Liver (tissue), 9 donors: ENCODE data around the gene F5. TPM values are rescaled to one million over a fixed set of nuclear protein-coding genes. Genes with fewer than 3 reads are reported as not detected.
A peak's percentile ranks its signal among the peaks of the same experiment; 100 is the strongest.

ENCODE experiments used
- DNase-seq: peaks from one replicate; pipeline ENCODE4 v3.0.0-alpha.2; 2017; ENCODE audit warnings: low spot score
- H3K27ac ChIP-seq, 2 donors: one replicate each; pipeline ENCODE4 v1.7.0; 2013; ENCODE audit warnings: inconsistent platforms in 2 of 2, low read length in 2 of 2, control low read depth in 1 of 2, low read depth in 1 of 2, mild to moderate bottlenecking in 1 of 2
- H3K27me3 ChIP-seq, 4 donors: one replicate each; pipeline versions ENCODE4 v1.6.1 to v1.7.0; 2013; ENCODE audit warnings: low read length in 3 of 4, inconsistent platforms in 1 of 4, mild to moderate bottlenecking in 1 of 4, moderate library complexity in 1 of 4; ENCODE audit not compliant: control insufficient read depth in 4 of 4, insufficient read depth in 4 of 4
- H3K36me3 ChIP-seq, 4 donors: one replicate each; pipeline versions ENCODE4 v1.6.1 to v1.7.0; 2013; ENCODE audit warnings: low read length in 3 of 4, mild to moderate bottlenecking in 3 of 4, low read depth in 1 of 4, moderate library complexity in 1 of 4; ENCODE audit not compliant: control insufficient read depth in 4 of 4, insufficient read depth in 3 of 4
- H3K4me1 ChIP-seq, 4 donors: one replicate each; pipeline versions ENCODE4 v1.6.1 to v1.7.0; 2013; ENCODE audit warnings: low read length in 3 of 4, mild to moderate bottlenecking in 3 of 4, moderate library complexity in 1 of 4; ENCODE audit not compliant: control insufficient read depth in 4 of 4, insufficient read depth in 4 of 4
- H3K4me3 ChIP-seq, 3 donors: one replicate each; pipeline versions ENCODE4 v1.6.1 to v1.7.0; 2013; ENCODE audit warnings: low read length in 3 of 3, control low read depth in 1 of 3, low read depth in 1 of 3, mild to moderate bottlenecking in 1 of 3
- H3K9ac ChIP-seq, 2 donors: one replicate each; pipeline ENCODE4 v1.7.0; 2013; ENCODE audit warnings: low read length in 2 of 2, mild to moderate bottlenecking in 2 of 2, moderate library complexity in 2 of 2, control low read depth in 1 of 2, low read depth in 1 of 2
- H3K9me3 ChIP-seq, 4 donors: one replicate each; pipeline versions ENCODE4 v1.6.1 to v1.7.0; 2013; ENCODE audit warnings: low read length in 3 of 4; ENCODE audit not compliant: control insufficient read depth in 4 of 4
- EGR1 ChIP-seq, 2 donors: IDR thresholded peaks; 2 replicates each; pipeline ENCODE4 v1.6.1; 2016 to 2018; ENCODE audit warnings: antibody characterized with exemption in 2 of 2, low read depth in 2 of 2
- FOXA1 ChIP-seq: IDR thresholded peaks from 2 replicates; pipeline ENCODE4 v1.6.1; 2016; ENCODE audit warnings: antibody characterized with exemption
- FOXA2 ChIP-seq: IDR thresholded peaks from 2 replicates; pipeline ENCODE4 v1.6.1; 2016; ENCODE audit warnings: antibody characterized with exemption
- GABPA ChIP-seq, 2 donors: IDR thresholded peaks in 1 of 2; conservative IDR thresholded peaks in 1 of 2; 2 replicates each; pipeline ENCODE4 v1.6.1; 2016; ENCODE audit warnings: antibody characterized with exemption in 2 of 2, mild to moderate bottlenecking in 1 of 2, moderate library complexity in 1 of 2
- HNF4A ChIP-seq, 2 donors: conservative IDR thresholded peaks; 2 replicates each; pipeline ENCODE4 v1.6.1; 2016; ENCODE audit warnings: antibody characterized with exemption in 2 of 2, mild to moderate bottlenecking in 2 of 2
- HNF4G ChIP-seq: IDR thresholded peaks from 2 replicates; pipeline ENCODE4 v1.6.1; 2016; ENCODE audit warnings: antibody characterized with exemption
- JUND ChIP-seq, 2 donors: IDR thresholded peaks; 2 replicates each; pipeline ENCODE4 v1.6.1; 2016; ENCODE audit warnings: antibody characterized with exemption in 2 of 2
- NR2F2 ChIP-seq: IDR thresholded peaks from 2 replicates; pipeline ENCODE4 v1.6.1; 2016; ENCODE audit warnings: antibody characterized with exemption
- RAD21 ChIP-seq, 2 donors: IDR thresholded peaks; 2 replicates each; pipeline ENCODE4 v1.6.1; 2016; ENCODE audit warnings: antibody characterized with exemption in 2 of 2, mild to moderate bottlenecking in 2 of 2
- RXRA ChIP-seq, 2 donors: IDR thresholded peaks; 2 replicates each; pipeline ENCODE4 v1.6.1; 2017 to 2018; ENCODE audit warnings: antibody characterized with exemption in 2 of 2, mild to moderate bottlenecking in 1 of 2
- WGBS: extraction: QIAGEN DNeasy Blood & Tissue Kit; methylation state at CpG from one replicate; pipeline ENCODE4 v1.1.7; 2013; 5-methylcytosine and 5-hydroxymethylcytosine counted together
- polyA plus RNA-seq, 2 donors: library from polyadenylated mRNA; stranded (reverse) in 1 of 2; unstranded in 1 of 2; fragments of 200-250 nt in 1 of 2; fragments of >200 nt in 1 of 2; fragmentation: Nextera tagmentation in 1 of 2; extraction: Ambion mirVana in 1 of 2; gene quantifications; one replicate each; pipeline versions ENCODE4 v1.2.1 to v1.2.3, GENCODE V29; 2013 to 2015
- total RNA-seq, 2 donors: library from RNA; depleted of rRNA; stranded (reverse); fragments of >200 nt; gene quantifications; one replicate each; pipeline ENCODE4 v1.2.3, GENCODE V29; 2014
- TF ChIP-seq, protein P1 (sequence below): fragments of 150-350 bp; IDR thresholded peaks from 2 replicates; pipeline ENCODE4 v1.5.1; 2017; ENCODE audit warnings: improper control_type of control experiment, low read depth, low read length; ENCODE audit not compliant: missing input control
- TF ChIP-seq, protein P2 (sequence below): IDR thresholded peaks from 2 replicates; pipeline ENCODE4 v1.6.1; 2016; ENCODE audit warnings: antibody characterized with exemption
- TF ChIP-seq, protein P3 (sequence below): IDR thresholded peaks from 2 replicates; pipeline ENCODE4 v1.6.1; 2016; ENCODE audit warnings: antibody characterized with exemption, mild to moderate bottlenecking
- TF ChIP-seq, protein P4 (sequence below): IDR thresholded peaks from 2 replicates; pipeline ENCODE4 v1.6.1; 2016; ENCODE audit warnings: antibody characterized with exemption
- donor health status: healthy.
- donor health status: healthy.
- donor health status: healthy.
- donor health status: healthy.
- donor health status: healthy.

Gene F5
- total and polyA plus RNA-seq, 4 donors: 86.1 to 155 (median 129) TPM

DNA sequence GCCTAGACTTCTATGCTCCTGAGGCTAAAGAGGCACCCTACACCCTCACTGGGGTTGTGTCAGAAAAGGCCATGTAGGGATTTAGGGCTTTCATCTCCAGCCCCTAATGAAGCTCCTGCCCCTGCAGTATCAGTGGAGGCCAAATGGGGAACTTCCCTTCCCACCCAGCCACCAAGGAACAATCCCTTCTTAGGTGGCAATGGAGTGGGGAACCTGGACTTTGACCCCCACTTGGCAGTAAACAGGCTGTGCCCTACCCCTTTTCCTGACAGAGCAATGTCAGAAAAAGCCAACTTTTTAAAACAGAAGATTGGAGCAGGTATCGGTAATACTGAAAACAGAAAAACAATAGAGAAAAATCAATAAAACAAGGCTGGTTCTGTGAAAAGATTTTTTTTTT lies 65.1 kb downstream of the F5 start:
- no peaks in the 10 kb centered on the region for H3K9me3 ChIP-seq
- H3K9ac ChIP-seq: no peak overlapping the region
- peaks cover 4 to 11% (median 10%) of the 10 kb centered on the region in 4 donors for H3K4me1 ChIP-seq
- no peak for DNase-seq
- H3K36me3 ChIP-seq: peaks cover 13 to 67% (median 61%) of the 10 kb centered on the region in 4 donors
- TF ChIP-seq NR2F2: no peak
- TF ChIP-seq JUND (IDR thresholded peaks at IDR 0.05): no peak
- TF ChIP-seq HNF4A (conservative IDR thresholded peaks at IDR 0.05): peak; percentile 8 to 34
- H3K4me3 ChIP-seq: no peak overlapping the region
- no peaks in the 10 kb centered on the region for H3K27me3 ChIP-seq
- H3K27ac ChIP-seq: no peak overlapping the region
- 58% methylated on average over 1 of the region's 1 CpG for WGBS

DNA sequence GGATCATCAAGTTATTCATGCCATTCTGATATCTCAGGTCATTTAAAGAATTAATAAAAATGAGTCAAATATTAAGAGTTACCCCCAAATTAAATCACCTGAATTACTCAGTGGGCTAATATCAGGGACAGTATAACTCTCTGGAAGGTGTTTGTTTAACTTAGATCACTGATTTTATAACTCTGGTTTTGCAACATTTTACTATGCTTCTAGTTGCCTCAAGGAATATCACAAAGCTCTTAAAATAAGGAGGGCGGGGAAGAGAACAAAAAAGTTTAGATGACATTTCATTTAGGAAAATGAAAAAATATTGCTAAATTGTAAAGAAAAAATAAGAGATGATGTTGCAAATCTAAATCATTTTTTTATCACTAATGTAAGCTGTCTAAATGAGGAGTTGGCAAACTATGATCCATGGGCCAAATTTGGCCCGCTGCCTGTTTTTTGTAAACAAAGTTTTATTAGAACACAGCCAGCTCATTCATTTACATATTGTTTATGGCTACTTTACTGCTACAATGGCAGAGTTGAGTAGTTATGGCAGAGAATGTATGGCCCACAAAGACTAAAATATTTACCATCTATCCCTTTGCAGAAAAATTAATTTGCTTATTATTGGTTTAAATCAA lies 68.6 kb downstream of the F5 start:
- DNase-seq: no peak
- peaks cover 13 to 77% (median 61%) of the 10 kb centered on the region in 4 donors for H3K36me3 ChIP-seq
- WGBS: 88% methylated on average over 2 of the region's 2 CpGs

DNA sequence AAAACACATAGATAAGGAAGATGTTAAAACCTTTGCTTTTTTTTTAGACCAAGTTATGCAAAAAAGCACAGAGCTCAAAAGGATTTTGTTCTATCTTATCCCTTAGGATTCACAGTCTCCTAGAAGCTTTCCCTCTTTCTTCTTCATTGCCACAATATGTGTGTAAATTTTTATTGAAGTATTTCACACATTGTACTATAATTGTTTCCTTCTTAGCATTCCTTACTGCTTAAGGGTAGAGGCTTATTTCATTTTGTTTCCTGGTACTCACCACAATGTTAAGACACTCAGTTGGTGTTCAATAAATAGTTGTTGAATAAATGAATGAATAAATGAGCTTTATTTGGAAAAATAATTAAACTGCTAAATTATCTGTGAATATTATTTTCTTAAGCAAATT lies 70.6 kb downstream of the F5 start:
- no peak for TF ChIP-seq FOXA2
- TF ChIP-seq JUND (IDR thresholded peaks at IDR 0.05): no peak
- no peak for TF ChIP-seq NR2F2
- TF ChIP-seq, protein P1, sequence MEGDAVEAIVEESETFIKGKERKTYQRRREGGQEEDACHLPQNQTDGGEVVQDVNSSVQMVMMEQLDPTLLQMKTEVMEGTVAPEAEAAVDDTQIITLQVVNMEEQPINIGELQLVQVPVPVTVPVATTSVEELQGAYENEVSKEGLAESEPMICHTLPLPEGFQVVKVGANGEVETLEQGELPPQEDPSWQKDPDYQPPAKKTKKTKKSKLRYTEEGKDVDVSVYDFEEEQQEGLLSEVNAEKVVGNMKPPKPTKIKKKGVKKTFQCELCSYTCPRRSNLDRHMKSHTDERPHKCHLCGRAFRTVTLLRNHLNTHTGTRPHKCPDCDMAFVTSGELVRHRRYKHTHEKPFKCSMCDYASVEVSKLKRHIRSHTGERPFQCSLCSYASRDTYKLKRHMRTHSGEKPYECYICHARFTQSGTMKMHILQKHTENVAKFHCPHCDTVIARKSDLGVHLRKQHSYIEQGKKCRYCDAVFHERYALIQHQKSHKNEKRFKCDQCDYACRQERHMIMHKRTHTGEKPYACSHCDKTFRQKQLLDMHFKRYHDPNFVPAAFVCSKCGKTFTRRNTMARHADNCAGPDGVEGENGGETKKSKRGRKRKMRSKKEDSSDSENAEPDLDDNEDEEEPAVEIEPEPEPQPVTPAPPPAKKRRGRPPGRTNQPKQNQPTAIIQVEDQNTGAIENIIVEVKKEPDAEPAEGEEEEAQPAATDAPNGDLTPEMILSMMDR: no peak
- TF ChIP-seq, protein P2, sequence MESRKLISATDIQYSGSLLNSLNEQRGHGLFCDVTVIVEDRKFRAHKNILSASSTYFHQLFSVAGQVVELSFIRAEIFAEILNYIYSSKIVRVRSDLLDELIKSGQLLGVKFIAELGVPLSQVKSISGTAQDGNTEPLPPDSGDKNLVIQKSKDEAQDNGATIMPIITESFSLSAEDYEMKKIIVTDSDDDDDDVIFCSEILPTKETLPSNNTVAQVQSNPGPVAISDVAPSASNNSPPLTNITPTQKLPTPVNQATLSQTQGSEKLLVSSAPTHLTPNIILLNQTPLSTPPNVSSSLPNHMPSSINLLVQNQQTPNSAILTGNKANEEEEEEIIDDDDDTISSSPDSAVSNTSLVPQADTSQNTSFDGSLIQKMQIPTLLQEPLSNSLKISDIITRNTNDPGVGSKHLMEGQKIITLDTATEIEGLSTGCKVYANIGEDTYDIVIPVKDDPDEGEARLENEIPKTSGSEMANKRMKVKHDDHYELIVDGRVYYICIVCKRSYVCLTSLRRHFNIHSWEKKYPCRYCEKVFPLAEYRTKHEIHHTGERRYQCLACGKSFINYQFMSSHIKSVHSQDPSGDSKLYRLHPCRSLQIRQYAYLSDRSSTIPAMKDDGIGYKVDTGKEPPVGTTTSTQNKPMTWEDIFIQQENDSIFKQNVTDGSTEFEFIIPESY: no peak
- no peak for TF ChIP-seq RXRA (IDR thresholded peaks at IDR 0.05)
- TF ChIP-seq GABPA (IDR thresholded peaks at IDR 0.05 in 1 of 2, conservative IDR thresholded peaks at IDR 0.05 in 1 of 2): no peak
- no peak for TF ChIP-seq HNF4G
- no peak for TF ChIP-seq EGR1 (IDR thresholded peaks at IDR 0.05; ENCODE audit: low read depth in 2 of 2)
- H3K36me3 ChIP-seq: peaks cover 13 to 77% (median 53%) of the 10 kb centered on the region in 4 donors
- H3K4me1 ChIP-seq: peaks cover 0 to 14% (median 8%) of the 10 kb centered on the region in 4 donors

More for the DNA sequence above, 68.6 kb downstream of the F5 start:
- Histone ChIP-seq H3K27me3 (no peaks in the 10 kb centered on the region), H3K9ac (no peak overlapping the region), H3K4me3 (no peak overlapping the region), H3K27ac (no peak overlapping the region), H3K9me3 (no peaks in the 10 kb centered on the region), H3K4me1 (peaks cover 0 to 3% (median 0%) of the 10 kb centered on the region in 4 donors)
- TF ChIP-seq HNF4G: no peak
- TF ChIP-seq FOXA1: no peak
- TF ChIP-seq RAD21 (IDR thresholded peaks at IDR 0.05): no peak
- TF ChIP-seq, protein P2: no peak
- TF ChIP-seq, protein P3, sequence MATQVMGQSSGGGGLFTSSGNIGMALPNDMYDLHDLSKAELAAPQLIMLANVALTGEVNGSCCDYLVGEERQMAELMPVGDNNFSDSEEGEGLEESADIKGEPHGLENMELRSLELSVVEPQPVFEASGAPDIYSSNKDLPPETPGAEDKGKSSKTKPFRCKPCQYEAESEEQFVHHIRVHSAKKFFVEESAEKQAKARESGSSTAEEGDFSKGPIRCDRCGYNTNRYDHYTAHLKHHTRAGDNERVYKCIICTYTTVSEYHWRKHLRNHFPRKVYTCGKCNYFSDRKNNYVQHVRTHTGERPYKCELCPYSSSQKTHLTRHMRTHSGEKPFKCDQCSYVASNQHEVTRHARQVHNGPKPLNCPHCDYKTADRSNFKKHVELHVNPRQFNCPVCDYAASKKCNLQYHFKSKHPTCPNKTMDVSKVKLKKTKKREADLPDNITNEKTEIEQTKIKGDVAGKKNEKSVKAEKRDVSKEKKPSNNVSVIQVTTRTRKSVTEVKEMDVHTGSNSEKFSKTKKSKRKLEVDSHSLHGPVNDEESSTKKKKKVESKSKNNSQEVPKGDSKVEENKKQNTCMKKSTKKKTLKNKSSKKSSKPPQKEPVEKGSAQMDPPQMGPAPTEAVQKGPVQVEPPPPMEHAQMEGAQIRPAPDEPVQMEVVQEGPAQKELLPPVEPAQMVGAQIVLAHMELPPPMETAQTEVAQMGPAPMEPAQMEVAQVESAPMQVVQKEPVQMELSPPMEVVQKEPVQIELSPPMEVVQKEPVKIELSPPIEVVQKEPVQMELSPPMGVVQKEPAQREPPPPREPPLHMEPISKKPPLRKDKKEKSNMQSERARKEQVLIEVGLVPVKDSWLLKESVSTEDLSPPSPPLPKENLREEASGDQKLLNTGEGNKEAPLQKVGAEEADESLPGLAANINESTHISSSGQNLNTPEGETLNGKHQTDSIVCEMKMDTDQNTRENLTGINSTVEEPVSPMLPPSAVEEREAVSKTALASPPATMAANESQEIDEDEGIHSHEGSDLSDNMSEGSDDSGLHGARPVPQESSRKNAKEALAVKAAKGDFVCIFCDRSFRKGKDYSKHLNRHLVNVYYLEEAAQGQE: no peak
- TF ChIP-seq RXRA (IDR thresholded peaks at IDR 0.05): no peak
- no peak for TF ChIP-seq GABPA (IDR thresholded peaks at IDR 0.05 in 1 of 2, conservative IDR thresholded peaks at IDR 0.05 in 1 of 2)
- TF ChIP-seq, protein P4, sequence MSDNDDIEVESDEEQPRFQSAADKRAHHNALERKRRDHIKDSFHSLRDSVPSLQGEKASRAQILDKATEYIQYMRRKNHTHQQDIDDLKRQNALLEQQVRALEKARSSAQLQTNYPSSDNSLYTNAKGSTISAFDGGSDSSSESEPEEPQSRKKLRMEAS: no peak

More for the DNA sequence above, 70.6 kb downstream of the F5 start:
- no peak for DNase-seq
- H3K27ac ChIP-seq: no peak overlapping the region
- no peaks in the 10 kb centered on the region for H3K27me3 ChIP-seq
- no peaks in the 10 kb centered on the region for H3K9me3 ChIP-seq
- no peak overlapping the region for H3K9ac ChIP-seq
- H3K4me3 ChIP-seq: no peak overlapping the region
